Thyroid gland (tissue), 4 donors: ENCODE measurements around the gene CACNA1G. TPM values are rescaled to one million over a fixed set of nuclear protein-coding genes. Genes with fewer than 3 reads are reported as not detected.
A peak's percentile ranks its signal among the peaks of the same experiment; 100 is the strongest.

ENCODE experiments used
- DNase-seq, 2 donors: peaks; one replicate each; pipeline ENCODE4 v3.0.0-alpha.2; 2019
- H3K27ac ChIP-seq, 3 donors: fragments of 200-600 bp; sonication (generic); 1 replicate in 2 of 3; 2 replicates in 1 of 3; pipeline ENCODE4 v1.5.1; 2016 to 2019; ENCODE audit warnings: mild to moderate bottlenecking in 1 of 3, moderate library complexity in 1 of 3
- H3K27me3 ChIP-seq: fragments of 200-600 bp; sonication (generic); one replicate; pipeline ENCODE4 v1.5.1; 2019
- H3K36me3 ChIP-seq, 2 donors: fragments of 200-600 bp; sonication (generic); one replicate each; pipeline ENCODE4 v1.5.1; 2016 to 2019
- H3K4me1 ChIP-seq, 2 donors: fragments of 200-600 bp; sonication (generic); one replicate each; pipeline ENCODE4 v1.5.1; 2017 to 2019
- H3K4me3 ChIP-seq, 3 donors: fragments of 200-600 bp; sonication (generic); replicated peaks in 1 of 3; 1 replicate in 2 of 3; 2 replicates in 1 of 3; pipeline ENCODE4 v1.5.1; 2016; ENCODE audit warnings: mild to moderate bottlenecking in 1 of 3
- H3K9me3 ChIP-seq: fragments of 200-600 bp; sonication (generic); one replicate; pipeline ENCODE4 v1.5.1; 2017
- CTCF ChIP-seq, 6 experiments: fragments of 200-600 bp in 3 of 6; fragments of 450-650 bp in 3 of 6; sonication (generic) in 3 of 6; IDR thresholded peaks; one replicate each; pipeline ENCODE4 v1.5.1; 2016 to 2019; ENCODE audit warnings: antibody characterized with exemption in 6 of 6, mild to moderate bottlenecking in 2 of 6, inconsistent platforms in 1 of 6, moderate library complexity in 1 of 6
- POLR2A ChIP-seq, 2 donors: fragments of 450-650 bp; IDR thresholded peaks; one replicate each; pipeline ENCODE4 v1.6.1; 2017; ENCODE audit warnings: antibody characterized with exemption in 2 of 2, mild to moderate bottlenecking in 2 of 2, moderate library complexity in 1 of 2
- WGBS, 2 donors: methylation state at CpG; one replicate each; pipeline ENCODE4 v1.1.5; 2017; 5-methylcytosine and 5-hydroxymethylcytosine counted together
- intact Hi-C: fragments of 100-400 bp; cut with DNase I; formaldehyde crosslinking; loops from one replicate; pipeline ENCODE4 v1.15.1; 2023
- total RNA-seq, 4 donors: library from RNA; depleted of rRNA; stranded (reverse); fragments of >200 nt; gene quantifications; one replicate each; pipeline ENCODE4 v1.2.3, GENCODE V29; 2016

CACNA1G gene
- total RNA-seq, 4 donors from 2014 or later = 0.13 to 3.3 (median 0.52) TPM

GRCh38 chr17:50637829-50638605 lies 77.5 kb downstream of the CACNA1G start:
- Histone ChIP-seq H3K36me3 (no peaks in the 10 kb centered on the region), H3K4me1 (peaks cover 40 to 59% of the 10 kb centered on the region in 2 donors), H3K27me3 (no peaks in the 10 kb centered on the region), H3K4me3 (no peak overlapping the region), H3K27ac (peak overlapping the region; percentile 42 to 89 (median 62)), H3K9me3 (no peaks in the 10 kb centered on the region)
- intact Hi-C loops = no loop called here
- TF ChIP-seq CTCF (IDR thresholded peaks at IDR 0.05) (no peak), POLR2A (IDR thresholded peaks at IDR 0.05) (no peak)
- DNase-seq = no peak
- 92 to 95% methylated on average over 6 to 7 of the region's 7 CpGs for WGBS, 2 donors

GRCh38 chr17:50638606-50638965 lies 78.1 kb downstream of the CACNA1G start:
- intact Hi-C loops = no loop called here
- TF ChIP-seq CTCF (IDR thresholded peaks at IDR 0.05) (no peak), POLR2A (IDR thresholded peaks at IDR 0.05) (no peak)
- no peaks in the 10 kb centered on the region for H3K27me3 ChIP-seq
- 80% methylated on average over 2 of the region's 2 CpGs for WGBS, 2 donors
- no peaks in the 10 kb centered on the region for H3K36me3 ChIP-seq
- H3K9me3 ChIP-seq = no peaks in the 10 kb centered on the region
- no peak for DNase-seq
- H3K4me1 ChIP-seq = peaks cover 40 to 64% of the 10 kb centered on the region in 2 donors
- no peak overlapping the region for H3K4me3 ChIP-seq
- peak overlapping the region; percentile 42 to 89 (median 62) for H3K27ac ChIP-seq

- intact Hi-C loops = no loop called here
- no peaks in the 10 kb centered on the region for H3K27me3 ChIP-seq
- H3K27ac ChIP-seq = peak overlapping the region; percentile 42 to 89 (median 62)
- WGBS, 2 donors = 12 to 16% methylated on average over 9 of the region's 9 CpGs
- DNase-seq = peak; percentile 100
- H3K9me3 ChIP-seq = no peaks in the 10 kb centered on the region
- no peaks in the 10 kb centered on the region for H3K36me3 ChIP-seq
- peak in 1 of 2 donors; percentile 23 for TF ChIP-seq POLR2A (IDR thresholded peaks at IDR 0.05)
- TF ChIP-seq CTCF (IDR thresholded peaks at IDR 0.05) = peak in 1 of 6 experiments; percentile 30
- no peak overlapping the region for H3K4me3 ChIP-seq
- H3K4me1 ChIP-seq = peaks cover 39 to 65% of the 10 kb centered on the region in 2 donors
Measured at GRCh38 chr17:50638966-50639713, 78.6 kb downstream of the CACNA1G start.

- TF ChIP-seq CTCF (IDR thresholded peaks at IDR 0.05) (no peak), POLR2A (IDR thresholded peaks at IDR 0.05) (no peak)
- no peaks in the 10 kb centered on the region for H3K27me3 ChIP-seq
- no peaks in the 10 kb centered on the region for H3K9me3 ChIP-seq
- intact Hi-C loops = no loop called here
- peak overlapping the region in 1 of 3 donors; percentile 42 for H3K27ac ChIP-seq
- 78 to 85% methylated on average over 6 to 12 of the region's 12 CpGs for WGBS, 2 donors
- no peak for DNase-seq
- no peak overlapping the region for H3K4me3 ChIP-seq
- H3K4me1 ChIP-seq = peaks cover 27 to 54% of the 10 kb centered on the region in 2 donors
- H3K36me3 ChIP-seq = no peaks in the 10 kb centered on the region
Measured at GRCh38 chr17:50640686-50641351, 80.3 kb downstream of the CACNA1G start.
